ENCODE data around the gene LGALS7B. TPM values are rescaled to one million over a fixed set of nuclear protein-coding genes. Genes with fewer than 3 reads are reported as not detected.

LGALS7B gene
- total RNA-seq, 4 donors from 2014 or later, result not detected

- Histone ChIP-seq H3K27ac (no peak overlapping the region), H3K4me1 (no peaks in the 10 kb centered on the region), H3K36me3 (peaks cover 0 to 29% (median 5%) of the 10 kb centered on the region in 4 donors), H3K27me3 (no peaks in the 10 kb centered on the region), H3K9me3 (no peaks in the 10 kb centered on the region), H3K4me3 (no peak overlapping the region)
- in situ Hi-C loops (cut with MboI; ENCODE audit: low pct_ligation_motif_present in 1 of 4, low pct_unique_long_range_greater_than_20kb in 1 of 4, low sequenced_read_pairs in 3 of 4) (no loop called here), intact Hi-C loops (cut with DNase I; ENCODE audit: low total_unique reads) (no loop called here)
- TF ChIP-seq EP300 (IDR thresholded peaks at IDR 0.05; ENCODE audit: low read depth) (no peak), CTCF (IDR thresholded peaks at IDR 0.05) (no peak), POLR2A (IDR thresholded peaks at IDR 0.05) (no peak), POLR2AphosphoS5 (IDR thresholded peaks at IDR 0.05) (no peak)
- no peak for DNase-seq
- 85 to 92% methylated on average over 7 to 10 of the region's 10 CpGs for WGBS, 2 donors (ENCODE audit: low coverage in 1 of 2)
Measured at GRCh38 chr19:38799104-38799503, 10.1 kb downstream of the LGALS7B start.

- no peak for DNase-seq
- H3K9me3 ChIP-seq, result no peaks in the 10 kb centered on the region
- H3K36me3 ChIP-seq, result peaks cover 0 to 39% (median 8%) of the 10 kb centered on the region in 4 donors
- no peak for TF ChIP-seq EP300 (IDR thresholded peaks at IDR 0.05; ENCODE audit: low read depth)
- no peak for TF ChIP-seq CTCF (IDR thresholded peaks at IDR 0.05)
- peak; percentile 52 for TF ChIP-seq POLR2A (IDR thresholded peaks at IDR 0.05)
- no peak overlapping the region for H3K4me3 ChIP-seq
- H3K27me3 ChIP-seq, result no peaks in the 10 kb centered on the region
- intact Hi-C loops (cut with DNase I; ENCODE audit: low total_unique reads) (no loop called here), in situ Hi-C loops (cut with MboI; ENCODE audit: low pct_ligation_motif_present in 1 of 4, low pct_unique_long_range_greater_than_20kb in 1 of 4, low sequenced_read_pairs in 3 of 4) (no loop called here)
- H3K27ac ChIP-seq, result no peak overlapping the region
- no peaks in the 10 kb centered on the region for H3K4me1 ChIP-seq
- WGBS, 2 donors (ENCODE audit: low coverage in 1 of 2), result 82 to 90% methylated on average over 5 of the region's 5 CpGs
Measured at GRCh38 chr19:38800577-38801347, 11.8 kb downstream of the LGALS7B start.

- Histone ChIP-seq H3K27ac (no peak overlapping the region), H3K9me3 (no peaks in the 10 kb centered on the region), H3K36me3 (peaks cover 0 to 47% (median 11%) of the 10 kb centered on the region in 4 donors), H3K27me3 (no peaks in the 10 kb centered on the region), H3K4me1 (peaks cover 0 to 2% (median 0%) of the 10 kb centered on the region in 4 donors), H3K4me3 (no peak overlapping the region)
- WGBS, 2 donors (ENCODE audit: low coverage in 1 of 2), result 83 to 91% methylated on average over 1 to 12 of the region's 12 CpGs
- no peak for DNase-seq
- TF ChIP-seq CTCF (IDR thresholded peaks at IDR 0.05) (no peak), POLR2AphosphoS5 (IDR thresholded peaks at IDR 0.05) (no peak), POLR2A (IDR thresholded peaks at IDR 0.05) (no peak), EP300 (IDR thresholded peaks at IDR 0.05; ENCODE audit: low read depth) (no peak)
- in situ Hi-C loops (cut with MboI; ENCODE audit: low pct_ligation_motif_present in 1 of 4, low pct_unique_long_range_greater_than_20kb in 1 of 4, low sequenced_read_pairs in 3 of 4), result no loop called here
- intact Hi-C loops (cut with DNase I; ENCODE audit: low total_unique reads), result no loop called here
Measured at GRCh38 chr19:38801359-38802095, 12.5 kb downstream of the LGALS7B start.

GRCh38 chr19:38803543-38803942 is 14.5 kb downstream of the LGALS7B start:
- intact Hi-C loops (cut with DNase I; ENCODE audit: low total_unique reads), result no loop called here
- Histone ChIP-seq H3K27me3 (no peaks in the 10 kb centered on the region), H3K4me1 (peaks cover 0 to 6% (median under 1%) of the 10 kb centered on the region in 4 donors), H3K27ac (no peak overlapping the region), H3K4me3 (no peak overlapping the region), H3K9me3 (no peaks in the 10 kb centered on the region), H3K36me3 (peaks cover 0 to 53% (median 11%) of the 10 kb centered on the region in 4 donors)
- DNase-seq, result no peak
- in situ Hi-C loops (cut with MboI; ENCODE audit: low pct_ligation_motif_present in 1 of 4, low pct_unique_long_range_greater_than_20kb in 1 of 4, low sequenced_read_pairs in 3 of 4), result no loop called here
- WGBS, 2 donors (ENCODE audit: low coverage in 1 of 2), result 80 to 95% methylated on average over 1 to 10 of the region's 10 CpGs
- no peak for TF ChIP-seq CTCF (IDR thresholded peaks at IDR 0.05)
- TF ChIP-seq EP300 (IDR thresholded peaks at IDR 0.05; ENCODE audit: low read depth), result no peak
- no peak for TF ChIP-seq POLR2AphosphoS5 (IDR thresholded peaks at IDR 0.05)
- no peak for TF ChIP-seq POLR2A (IDR thresholded peaks at IDR 0.05)
